B cell (primary cell): ENCODE data around the gene SYMPK. TPM values are rescaled to one million over a fixed set of nuclear protein-coding genes. Genes with fewer than 3 reads are reported as not detected.

Source experiments
- ATAC-seq: fragments of 200-7000 bp; cut with Tn5 transposase; one replicate; pipeline ENCODE4 v1.10.0; 2021; ENCODE audit warnings: low read depth, mild to moderate bottlenecking, moderate number of reproducible peaks, moderate library complexity
- CTCF ChIA-PET: fragments of 350-600 bp; sonication (Branson Sonifier 250); formaldehyde crosslinking; loops from one replicate; lab custom pipeline; 2021; ENCODE audit warnings: antibody characterized with exemption, inconsistent platforms; lab: Charles Lee
- POLR2A ChIA-PET: fragments of 350-600 bp; sonication (Branson Sonifier 250); formaldehyde crosslinking; loops from one replicate; lab custom pipeline; 2021; ENCODE audit warnings: antibody characterized with exemption; lab: Charles Lee
- DNase-seq: peaks from one replicate; pipeline ENCODE4 v3.0.0; 2013
- H2AFZ ChIP-seq: 2 replicates; pipeline ENCODE4 v1.6.1; 2012; ENCODE audit warnings: mild to moderate bottlenecking, low read depth, low read length; ENCODE audit not compliant: insufficient read depth, poor library complexity, severe bottlenecking
- H3K27ac ChIP-seq, 2 donors: 1 replicate in 1 of 2; 2 replicates in 1 of 2; pipeline ENCODE4 v1.5.1; 2012 to 2013; ENCODE audit warnings: low read length in 2 of 2, mild to moderate bottlenecking in 2 of 2, moderate library complexity in 1 of 2
- H3K27me3 ChIP-seq, 4 experiments: fragments of 200-600 bp in 1 of 4; sonication (generic) in 1 of 4; replicated peaks in 1 of 4; 1 replicate in 2 of 4; 2 replicates in 2 of 4; pipeline versions ENCODE4 v1.6.1 to v1.7.0; 2013 to 2016; ENCODE audit warnings: low read length in 3 of 4, mild to moderate bottlenecking in 2 of 4, mixed read lengths in 1 of 4, moderate library complexity in 1 of 4; ENCODE audit not compliant: insufficient read depth in 4 of 4, control insufficient read depth in 3 of 4; ENCODE audit errors: control extremely low read depth in 1 of 4
- H3K36me3 ChIP-seq, 2 experiments: replicated peaks in 1 of 2; 1 replicate in 1 of 2; 2 replicates in 1 of 2; pipeline versions ENCODE4 v1.6.1 to v1.7.1; 2013; ENCODE audit warnings: low read length in 1 of 2; ENCODE audit not compliant: insufficient read depth in 2 of 2, control insufficient read depth in 1 of 2; ENCODE audit errors: control extremely low read depth in 1 of 2, extremely low read depth in 1 of 2
- H3K4me1 ChIP-seq, 2 donors: fragments of 200-600 bp in 1 of 2; sonication (generic) in 1 of 2; 1 replicate in 1 of 2; 2 replicates in 1 of 2; pipeline versions ENCODE4 v1.5.1 to v1.6.1; 2013 to 2017; ENCODE audit warnings: low read length in 2 of 2; ENCODE audit not compliant: control insufficient read depth in 2 of 2, insufficient read depth in 2 of 2
- H3K4me2 ChIP-seq: replicated peaks from 2 replicates; pipeline ENCODE3; 2012; ENCODE audit warnings: mild to moderate bottlenecking, low read depth, low read length; ENCODE audit not compliant: poor library complexity, severe bottlenecking
- H3K4me3 ChIP-seq, 5 experiments: fragments of 200-600 bp in 1 of 5; sonication (generic) in 1 of 5; 1 replicate in 3 of 5; 2 replicates in 2 of 5; pipeline versions ENCODE4 v1.5.1 to v1.7.0; 2011 to 2016; ENCODE audit warnings: low read length in 4 of 5, mild to moderate bottlenecking in 4 of 5, low read depth in 2 of 5, control low read depth in 1 of 5, moderate library complexity in 1 of 5; ENCODE audit not compliant: insufficient read depth in 1 of 5; ENCODE audit errors: control extremely low read depth in 1 of 5, extremely low read depth in 1 of 5
- H3K79me2 ChIP-seq: fragments of 200-600 bp; sonication (generic); one replicate; pipeline ENCODE4 v1.6.0; 2016; ENCODE audit warnings: low read length; ENCODE audit not compliant: control insufficient read depth, insufficient read depth
- H3K9ac ChIP-seq: fragments of 200-600 bp; sonication (generic); 2 replicates; pipeline ENCODE4 v1.6.1; 2017; ENCODE audit warnings: mild to moderate bottlenecking, low read length, moderate library complexity
- H3K9me3 ChIP-seq, 3 donors: one replicate each; pipeline versions ENCODE4 v1.6.1 to v1.7.1; 2013; ENCODE audit warnings: low read length in 2 of 3; ENCODE audit not compliant: control insufficient read depth in 2 of 3, insufficient read depth in 1 of 3; ENCODE audit errors: control extremely low read depth in 1 of 3
- H4K20me1 ChIP-seq: 2 replicates; pipeline ENCODE4 v1.6.0; 2012; ENCODE audit warnings: mild to moderate bottlenecking, low read length; ENCODE audit not compliant: insufficient read depth, control insufficient read depth, poor library complexity, severe bottlenecking
- H3K27ac Mint-ChIP-seq: one replicate; pipeline ENCODE4 v1.8.0; 2021; ENCODE audit warnings: mixed read lengths
- H3K27me3 Mint-ChIP-seq: one replicate; pipeline ENCODE4 v1.8.0; 2021; ENCODE audit warnings: mixed read lengths
- H3K4me1 Mint-ChIP-seq: one replicate; pipeline ENCODE4 v1.8.0; 2021; ENCODE audit warnings: mixed read lengths
- H3K4me3 Mint-ChIP-seq: one replicate; pipeline ENCODE4 v1.8.0; 2021; ENCODE audit warnings: mixed read lengths
- H3K9me3 Mint-ChIP-seq: one replicate; pipeline ENCODE4 v1.8.0; 2022; ENCODE audit warnings: mixed read lengths; ENCODE audit not compliant: insufficient read depth
- CTCF ChIP-seq: fragments of 200-600 bp; IDR thresholded peaks from one replicate; pipeline ENCODE4 v1.8.0; 2022; ENCODE audit warnings: antibody characterized with exemption, mild to moderate bottlenecking
- EZH2 ChIP-seq: IDR thresholded peaks from 2 replicates; pipeline ENCODE4 v1.6.1; 2012; ENCODE audit warnings: borderline replicate concordance, low read depth, mild to moderate bottlenecking, moderate library complexity, low read length; ENCODE audit not compliant: insufficient read depth, poor library complexity, severe bottlenecking
- WGBS: methylation state at CpG from one replicate; pipeline ENCODE4 v1.1.5; 2013; ENCODE audit warnings: missing lambda C conversion rate; ENCODE audit not compliant: insufficient coverage; 5-methylcytosine and 5-hydroxymethylcytosine counted together
- intact Hi-C: fragments of 100-400 bp; cut with micrococcal nuclease; formaldehyde crosslinking; loops from one replicate; pipeline ENCODE4 v1.10.0; 2022
- polyA plus RNA-seq: library from polyadenylated mRNA; depleted of rRNA; stranded (reverse); fragments of >200 nt; gene quantifications from 2 replicates; pipeline ENCODE4 v1.2.3, GENCODE V29; 2012
- total RNA-seq, 2 donors: library from RNA; stranded (reverse); fragments of 120-200 nt in 1 of 2; gene quantifications; 1 replicate in 1 of 2; 2 replicates in 1 of 2; pipeline versions ENCODE4 v1.2.3 to v1.2.4, GENCODE V29; 2013 to 2022

Gene SYMPK
- total and polyA plus RNA-seq, 2 donors (not counting 1 experiment from before 2014, with no cell fraction given): 119 to 138 TPM

- Histone ChIP-seq H3K4me2 (peak overlapping the region; percentile 95), H4K20me1 (peaks cover 40% of the 10 kb centered on the region), H2AFZ (peak overlapping the region; percentile 75), H3K27me3 (no peaks in the 10 kb centered on the region), H3K4me1 (peaks cover 24 to 29% of the 10 kb centered on the region in 2 donors), H3K9me3 (no peaks in the 10 kb centered on the region), H3K79me2 (peaks cover 32% of the 10 kb centered on the region), H3K27ac (peak overlapping the region in 1 of 2 donors; percentile 46), H3K9ac (peak overlapping the region; percentile 70), H3K36me3 (peaks cover 0 to 17% of the 10 kb centered on the region in 2 experiments), H3K4me3 (peak overlapping the region; percentile 40 to 73 (median 59))
- peaks cover 30% of the 10 kb centered on the region for H3K4me1 Mint-ChIP-seq
- DNase-seq: no peak
- ATAC-seq: no peak
- peaks cover 8% of the 10 kb centered on the region for H3K27me3 Mint-ChIP-seq
- 6% methylated on average over 31 of the region's 31 CpGs for WGBS
- TF ChIP-seq EZH2 (no peak), CTCF (no peak)
- peak overlapping the region; percentile 81 for H3K27ac Mint-ChIP-seq
- ChIA-PET CTCF (interaction anchor here (1.0 to 3.5 kb wide), 7 partner anchors 7 to 99 kb away, joined by 3 to 13 read pairs (median 8); partner anchors contain the start of genes QPCTL and SIX5), POLR2A (interaction anchor here (1.0 to 1.7 kb wide), 2 partner anchors 22 to 75 kb away, joined by 4 to 18 read pairs; partner anchors contain the start of gene SIX5)
- H3K4me3 Mint-ChIP-seq: peak overlapping the region; percentile 91
- intact Hi-C loops: loop anchor here (1.0 to 10.0 kb wide), 7 partner anchors 25 to 285 kb away; partner anchors contain the start of genes CCDC61, FBXO46, SYMPK and VASP
- no peaks in the 10 kb centered on the region for H3K9me3 Mint-ChIP-seq
Observed at GRCh38 chr19:45791744-45792469, 71.0 kb downstream of the SYMPK start.

- peak overlapping the region; percentile 95 for H3K4me2 ChIP-seq
- H4K20me1 ChIP-seq: peaks cover 49% of the 10 kb centered on the region
- H3K9ac ChIP-seq: no peak overlapping the region
- ChIA-PET CTCF (interaction anchor here (0.8 to 3.5 kb wide), 5 partner anchors 8 to 26 kb away, joined by 4 to 13 read pairs (median 6); partner anchors contain the start of gene SIX5), POLR2A (no interaction called here)
- peak overlapping the region in 1 of 5 experiments; percentile 73 for H3K4me3 ChIP-seq
- Mint-ChIP-seq H3K27me3 (peaks cover 8% of the 10 kb centered on the region), H3K4me1 (peaks cover 30% of the 10 kb centered on the region), H3K4me3 (peak overlapping the region; percentile 91), H3K9me3 (no peaks in the 10 kb centered on the region), H3K27ac (peak overlapping the region; percentile 56)
- TF ChIP-seq EZH2 (no peak), CTCF (no peak)
- peaks cover 24 to 29% of the 10 kb centered on the region in 2 donors for H3K4me1 ChIP-seq
- H2AFZ ChIP-seq: no peak overlapping the region
- peaks cover 0 to 26% of the 10 kb centered on the region in 2 experiments for H3K36me3 ChIP-seq
- H3K27ac ChIP-seq: no peak overlapping the region
- no peaks in the 10 kb centered on the region for H3K9me3 ChIP-seq
- peaks cover 32% of the 10 kb centered on the region for H3K79me2 ChIP-seq
- intact Hi-C loops: loop anchor here (5.0 to 10.0 kb wide), 2 partner anchors 74 to 204 kb away; partner anchors contain the start of gene CCDC61
- ATAC-seq: no peak
- 14% methylated on average over 5 of the region's 8 CpGs for WGBS
- DNase-seq: peak; percentile 67
- no peaks in the 10 kb centered on the region for H3K27me3 ChIP-seq
Observed at GRCh38 chr19:45790942-45791341, 72.0 kb downstream of the SYMPK start.
